HTR-8/SVneo (cell line): ENCODE results near the gene FLYWCH2.
"Not testable (repeated sequence)": the region's sequence is repeated elsewhere in the genome, so short reads cannot be mapped to it uniquely, and the experiment has no call there.

Source experiments
- DNase-seq: peaks from one replicate; pipeline ENCODE4 v3.0.0; 2011; ENCODE audit warnings: low spot score, mixed read lengths; ENCODE audit not compliant: insufficient read length
- FAIRE-seq: peaks from 2 replicates; lab custom pipeline; 2011; peaks lifted over from hg19 to GRCh38; lab: Jason Lieb, UNC

The FLYWCH2 gene

DNA sequence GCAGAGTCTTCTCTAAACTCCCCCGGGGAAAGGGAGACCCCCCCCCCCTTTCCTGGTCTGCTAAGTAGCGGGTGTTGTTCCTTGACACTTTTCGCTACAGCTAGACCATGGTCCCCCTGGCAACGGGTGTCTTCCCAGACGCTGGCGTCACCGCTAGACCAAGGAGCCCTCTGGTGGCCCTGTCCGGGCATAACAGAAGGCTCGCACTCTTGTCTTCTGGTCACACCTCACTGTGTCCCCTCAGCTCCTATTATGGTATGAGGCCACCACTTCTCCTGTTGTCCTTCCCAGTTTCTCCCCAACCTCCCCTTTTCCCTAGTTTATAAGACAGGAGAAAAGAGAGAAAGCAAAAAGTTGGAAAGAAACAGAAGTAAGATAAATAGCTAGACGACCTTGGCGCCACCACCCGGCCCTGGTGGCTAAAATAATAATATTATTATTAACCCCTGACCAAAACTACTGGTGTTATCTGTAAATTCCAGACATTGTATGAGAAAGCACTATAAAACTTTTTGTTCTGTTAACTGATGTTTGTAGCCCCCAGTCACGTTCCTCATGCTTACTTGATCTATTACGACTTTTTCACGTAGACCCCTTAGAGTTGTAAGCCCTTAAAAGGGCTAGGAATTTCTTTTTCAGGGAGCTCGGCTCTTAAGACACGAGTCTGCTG is 24.2 kb downstream of the FLYWCH2 start:
- not testable (repeated sequence) for FAIRE-seq, DNase-seq

DNA sequence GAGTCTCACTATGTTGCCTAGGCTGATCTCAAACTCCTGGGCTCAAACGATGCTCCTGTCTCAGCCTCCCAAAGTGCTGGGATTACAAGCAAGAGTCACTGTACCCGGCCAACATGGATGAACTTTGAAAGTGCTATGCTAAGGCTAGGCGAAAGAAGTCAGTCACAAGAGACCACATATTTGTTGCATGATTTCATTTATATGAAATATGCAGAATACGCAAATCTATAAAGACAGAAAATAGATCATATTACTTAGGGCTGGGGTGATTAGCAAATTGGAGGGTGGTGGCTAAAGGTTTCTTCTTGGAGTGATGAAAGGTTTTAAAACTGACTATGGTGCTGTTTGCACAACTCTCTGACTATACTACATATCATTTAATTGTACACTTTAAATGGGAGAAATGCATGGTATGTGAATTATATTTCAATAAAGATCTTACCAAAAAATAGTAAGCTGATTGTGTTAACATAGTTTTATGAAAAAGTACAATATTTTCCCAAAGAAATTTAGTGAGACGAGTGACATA is 27.5 kb downstream of the FLYWCH2 start:
- DNase-seq (no peak), FAIRE-seq (no peak)

DNA sequence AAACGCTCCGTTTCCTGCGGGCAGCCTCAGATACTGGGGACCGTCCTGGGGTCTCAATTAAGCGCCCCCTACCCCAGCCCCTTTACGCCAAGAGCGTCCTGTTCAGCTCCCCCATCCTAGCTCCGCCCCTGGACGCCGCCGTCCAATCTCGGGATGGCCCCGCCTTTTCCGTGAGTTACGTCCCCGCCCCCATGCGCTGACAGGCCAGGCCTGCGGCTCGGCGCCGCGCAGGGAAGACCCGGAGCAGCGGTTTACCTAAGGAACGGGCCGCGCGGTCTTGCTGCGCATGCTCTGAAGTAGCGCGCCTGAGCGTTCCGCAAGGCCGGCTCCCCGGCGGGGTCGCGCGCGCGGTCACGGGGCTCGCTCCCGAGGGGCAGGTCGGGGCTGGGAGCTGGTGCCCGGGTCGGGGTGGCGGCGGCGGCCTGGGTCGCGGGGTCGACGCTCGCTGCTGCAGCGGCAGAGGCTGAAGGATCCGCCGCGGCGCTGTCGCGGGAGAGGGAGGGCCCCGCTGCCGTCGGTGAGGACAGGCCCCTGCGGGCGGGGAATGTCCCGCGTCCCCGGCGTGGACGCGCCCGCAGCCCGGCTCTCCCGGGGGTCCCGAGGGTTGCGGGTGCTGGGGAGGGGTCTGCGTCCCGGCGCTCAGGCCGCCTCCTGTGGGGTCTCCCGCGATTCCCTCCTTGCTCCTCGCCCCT is 28.8 kb downstream of the FLYWCH2 start, which contains the start of gene FLYWCH1:
TSS of gene FLYWCH1 (plus strand) at position 294 of the 692 bp plus-strand sequence. CDS start 17,755 bp downstream, outside the sequence.
- FAIRE-seq (peak; percentile 85), DNase-seq (peak; percentile 95)

DNA sequence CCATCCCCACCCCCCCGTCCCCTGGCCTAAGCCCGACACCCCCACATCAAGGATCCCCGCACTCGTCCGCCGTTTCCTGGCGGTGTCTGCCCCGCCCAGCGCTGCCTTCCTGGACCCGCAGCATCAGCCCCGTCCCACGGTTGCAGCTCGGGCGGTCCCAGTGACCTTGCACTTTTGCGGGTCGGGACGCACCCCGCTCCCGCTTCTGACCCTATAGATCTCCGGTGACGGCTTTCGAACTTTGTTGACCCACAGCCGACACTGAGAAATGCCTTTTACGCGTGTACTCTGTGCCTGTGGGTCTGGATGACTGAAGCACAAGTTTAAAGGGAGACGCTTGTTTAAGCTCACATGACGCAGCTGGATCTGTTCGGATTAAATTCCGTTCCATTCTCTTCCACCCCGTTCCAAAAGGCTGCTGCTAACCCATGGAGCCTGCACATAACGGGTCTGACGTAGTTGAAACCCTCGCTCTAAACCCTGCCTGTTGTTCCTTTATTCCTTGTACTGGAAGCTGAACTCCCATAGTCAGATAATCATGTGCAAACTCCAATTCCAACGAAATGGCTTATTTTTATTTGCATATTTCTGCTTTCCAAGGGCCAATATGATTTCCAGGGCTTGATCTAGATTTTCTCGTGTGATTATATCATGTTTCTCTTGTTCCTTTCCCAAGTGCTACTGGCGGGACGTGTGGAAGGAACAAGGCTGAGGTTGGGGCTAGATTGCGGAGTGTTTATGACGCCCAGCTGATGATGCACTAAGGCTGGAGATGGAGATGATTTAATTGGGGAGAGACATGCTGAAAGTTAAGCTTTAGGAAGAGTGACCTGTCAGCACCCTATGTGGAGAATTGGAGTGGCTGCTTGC is 29.6 kb downstream of the FLYWCH2 start:
- DNase-seq (peak; percentile 12), FAIRE-seq (no peak)

DNA sequence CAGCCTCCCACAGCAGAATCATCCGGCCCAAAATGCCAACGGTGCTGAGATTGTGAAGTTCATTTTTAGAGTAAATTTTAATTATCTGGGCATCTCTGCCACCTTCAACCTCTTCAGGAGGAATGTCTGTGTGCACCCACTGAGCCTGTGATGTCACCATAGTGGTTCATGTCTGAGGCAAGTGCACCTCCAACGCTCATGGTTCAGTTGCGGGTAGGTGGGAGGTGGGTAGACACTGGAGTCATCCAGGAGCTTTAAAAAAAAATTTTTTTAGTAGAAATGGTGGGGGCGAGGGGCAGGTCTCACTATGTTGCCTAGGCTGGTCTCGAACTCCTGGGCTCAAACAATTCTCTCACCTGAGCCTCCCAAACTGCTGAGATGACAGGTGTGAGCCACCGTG is 30.6 kb downstream of the FLYWCH2 start:
- no peak for FAIRE-seq
- DNase-seq: no peak

DNA sequence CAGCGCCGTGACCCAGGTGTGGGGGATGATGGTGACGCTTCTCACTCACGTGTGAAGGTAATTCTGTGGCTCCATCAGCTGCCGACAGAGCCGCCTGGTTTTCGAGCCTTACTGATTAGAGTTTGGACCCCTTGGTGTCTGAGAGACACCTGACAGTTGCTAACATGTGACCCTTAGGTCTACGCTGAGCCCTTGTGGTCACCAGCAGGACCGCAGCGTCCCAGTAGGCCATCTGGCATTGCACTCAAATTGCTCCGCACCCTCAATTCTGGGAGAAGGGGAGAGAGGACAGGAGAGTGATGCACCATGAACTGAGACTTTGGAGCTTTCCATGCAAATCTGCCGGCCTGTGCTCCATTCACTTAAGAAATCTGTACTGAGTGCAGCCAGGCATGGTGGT is 31.2 kb downstream of the FLYWCH2 start:
- DNase-seq: no peak
- no peak for FAIRE-seq

DNA sequence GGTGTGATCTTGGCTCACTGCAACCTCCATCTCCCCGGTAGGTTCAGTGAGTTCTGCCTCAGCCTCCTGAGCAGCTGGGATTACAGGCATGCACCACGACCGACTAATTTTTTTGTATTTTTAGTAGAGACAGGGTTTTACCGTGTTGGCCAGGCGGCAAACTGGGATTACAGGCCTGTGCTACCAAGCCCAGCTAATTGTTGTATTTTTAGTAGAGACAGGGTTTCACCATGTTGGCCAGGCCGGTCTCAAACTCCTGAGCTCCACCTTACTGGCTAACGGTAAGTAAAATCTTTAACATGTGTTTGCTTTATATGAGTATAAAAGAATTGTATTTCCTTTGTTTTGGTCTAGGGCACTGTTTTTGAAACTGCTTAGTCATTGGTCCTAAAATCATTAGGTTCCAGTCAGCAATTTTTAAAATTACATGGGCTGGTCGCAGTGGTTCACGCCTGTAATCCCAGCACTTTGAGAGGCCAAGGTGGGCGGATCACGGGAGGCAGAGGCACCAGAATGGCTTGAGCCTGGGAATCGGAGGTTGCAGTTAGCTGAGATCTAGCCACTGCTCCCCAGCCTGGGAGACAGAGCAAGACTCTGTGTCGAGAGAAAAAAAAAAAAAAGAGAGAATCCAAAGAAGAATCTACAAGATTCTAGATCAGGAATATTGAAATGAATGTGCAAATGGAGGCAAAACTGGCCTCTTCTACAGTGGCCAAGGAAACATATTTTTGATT is 32.3 kb downstream of the FLYWCH2 start:
- no peak for DNase-seq
- no peak for FAIRE-seq

DNA sequence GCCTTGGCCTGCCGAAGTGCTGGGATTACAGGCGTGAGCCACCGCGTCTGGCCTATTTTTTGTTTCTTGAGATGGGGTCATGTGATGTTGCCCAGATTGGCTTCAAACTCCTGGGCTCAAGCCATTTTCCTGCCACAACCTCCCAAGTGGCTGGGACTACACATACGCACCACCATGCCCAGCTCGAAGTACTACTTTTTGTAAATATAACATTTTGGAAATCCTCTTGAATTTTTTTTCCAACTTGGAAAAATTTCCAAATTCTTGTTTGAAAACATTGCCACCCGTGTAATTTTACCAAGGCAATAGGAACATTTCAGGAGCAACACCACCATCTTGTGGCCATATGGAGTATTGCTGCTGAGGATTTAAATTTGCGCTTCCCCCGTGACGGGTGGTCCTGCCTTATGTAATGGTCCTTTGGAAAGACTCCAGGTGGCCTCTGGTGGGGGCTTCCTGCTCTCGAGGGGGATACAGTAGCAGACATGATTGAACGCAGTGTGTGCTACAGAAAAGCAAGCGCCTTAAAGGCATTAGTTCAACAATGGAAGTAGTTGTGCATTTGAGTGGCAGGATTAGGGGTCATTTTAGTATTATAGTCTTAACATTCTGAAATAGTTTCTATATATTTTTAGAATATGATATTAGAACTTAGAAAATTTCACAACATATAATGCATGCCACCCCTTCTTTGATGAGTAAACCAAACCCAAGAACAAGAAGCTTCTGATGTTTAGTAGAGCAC is 36.7 kb downstream of the FLYWCH2 start:
- no peak for FAIRE-seq
- peak; percentile 64 for DNase-seq

DNA sequence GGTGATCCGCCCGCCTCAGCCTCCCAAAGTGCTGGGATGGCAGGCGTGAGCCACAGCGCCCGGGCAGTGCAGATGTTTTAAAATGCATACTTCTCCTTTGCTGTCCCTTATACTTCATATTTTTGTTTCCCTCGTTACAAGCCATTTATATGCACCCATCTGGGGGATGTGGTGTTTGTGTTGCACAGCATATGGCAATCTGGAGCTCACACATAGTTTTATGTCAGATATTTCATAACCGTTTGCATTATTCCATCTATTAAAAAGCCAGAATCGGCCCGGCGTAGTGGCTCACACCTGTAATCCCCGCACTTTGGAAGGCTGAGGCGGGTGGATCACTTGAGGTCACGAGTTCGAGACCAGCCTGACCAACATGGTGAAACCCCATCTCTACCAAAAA is 40.5 kb downstream of the FLYWCH2 start:
- FAIRE-seq: no peak

DNA sequence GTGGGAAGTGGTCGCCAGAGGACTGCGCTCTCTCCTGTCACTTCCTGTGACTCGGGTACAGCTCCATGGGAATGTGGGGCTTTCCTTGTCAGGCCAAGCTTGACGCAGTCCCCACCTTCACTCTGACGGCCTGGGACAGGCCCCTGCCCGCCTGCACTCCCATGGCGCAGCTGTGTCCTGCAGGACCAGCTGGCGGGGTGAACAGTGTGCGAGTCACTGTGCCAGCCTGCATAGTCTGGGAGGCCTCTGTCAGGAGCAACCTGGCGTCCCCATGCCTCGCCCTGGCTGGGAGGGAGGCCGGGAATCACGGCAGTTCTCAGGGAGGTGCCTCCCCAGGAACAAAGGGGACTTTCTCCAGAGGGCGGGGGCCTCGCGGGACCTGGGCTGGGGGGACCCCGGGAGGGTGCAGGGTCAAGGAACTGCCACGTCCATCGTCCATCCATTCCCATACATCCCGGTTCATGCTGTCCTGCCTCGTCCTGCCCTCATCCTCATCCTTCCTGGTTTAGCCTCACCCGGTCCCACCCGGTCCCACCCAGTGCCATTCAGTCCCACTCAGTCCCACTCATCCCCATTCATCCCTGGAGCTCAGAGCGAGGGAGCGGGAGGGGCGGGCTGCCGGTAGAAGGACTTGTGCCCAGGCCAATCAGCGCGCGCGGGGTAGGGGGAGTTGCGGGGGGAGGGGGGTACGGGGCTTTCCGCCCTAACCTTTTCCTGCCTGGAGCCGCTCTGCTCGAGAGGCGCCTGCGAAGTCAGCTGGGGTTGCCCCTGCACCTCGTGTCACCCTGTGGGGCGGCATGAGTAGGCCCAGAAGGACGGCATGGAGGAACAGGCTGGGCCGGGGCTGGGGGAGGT is 42.1 kb downstream of the FLYWCH2 start:
- no peak for FAIRE-seq
- DNase-seq: no peak

More for the DNA sequence above, 40.5 kb downstream of the FLYWCH2 start:
- DNase-seq: no peak

DNA sequence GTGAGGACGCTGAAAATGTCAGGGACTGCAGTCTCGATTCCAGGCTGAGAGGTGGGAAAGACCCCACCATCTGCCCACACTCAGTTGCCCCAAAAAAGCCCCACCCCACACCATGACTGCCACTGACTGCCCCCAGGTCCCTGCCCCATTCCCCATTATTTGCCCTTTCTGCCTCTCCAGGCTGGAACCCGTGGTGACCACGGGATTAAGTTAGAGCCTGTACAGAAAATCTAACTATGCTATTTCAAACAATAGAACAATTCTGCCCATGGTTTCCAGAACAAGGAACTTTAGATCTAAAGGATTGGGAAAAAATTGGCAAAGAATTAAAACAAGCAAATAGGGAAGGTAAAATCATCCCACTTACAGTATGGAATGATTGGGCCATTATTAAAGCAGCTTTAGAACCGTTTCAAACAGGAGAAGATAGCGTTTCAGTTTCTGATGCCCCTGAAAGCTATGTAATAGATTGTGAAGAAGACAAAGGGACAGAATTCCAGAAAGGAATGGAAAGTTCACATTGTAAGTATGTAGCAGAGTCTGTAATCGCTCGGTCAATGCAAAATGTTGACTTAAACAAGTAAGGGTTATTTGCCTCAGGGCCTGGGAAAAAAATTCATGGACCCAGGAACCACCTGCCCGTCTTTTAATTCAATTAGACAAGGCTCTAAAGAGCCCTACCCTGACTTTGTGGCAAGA is 43.1 kb downstream of the FLYWCH2 start:
- DNase-seq (no peak), FAIRE-seq (no peak)

DNA sequence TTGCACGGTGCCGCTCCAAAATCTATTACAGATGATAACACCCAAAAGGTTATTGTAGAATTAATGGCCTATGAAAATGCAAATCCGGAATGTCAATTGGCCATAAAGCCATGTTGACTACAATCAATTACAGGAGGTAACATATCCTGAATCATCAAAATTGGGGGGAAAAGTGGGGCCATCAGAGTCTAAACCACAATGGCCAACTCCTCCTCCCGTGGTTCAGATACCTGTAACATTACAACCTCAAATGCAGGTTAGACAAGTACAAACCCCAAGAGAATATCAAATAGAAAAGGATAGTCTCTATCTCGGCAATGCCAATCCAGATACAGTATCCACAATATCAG is 43.6 kb downstream of the FLYWCH2 start:
- FAIRE-seq: no peak
- DNase-seq: no peak

DNA sequence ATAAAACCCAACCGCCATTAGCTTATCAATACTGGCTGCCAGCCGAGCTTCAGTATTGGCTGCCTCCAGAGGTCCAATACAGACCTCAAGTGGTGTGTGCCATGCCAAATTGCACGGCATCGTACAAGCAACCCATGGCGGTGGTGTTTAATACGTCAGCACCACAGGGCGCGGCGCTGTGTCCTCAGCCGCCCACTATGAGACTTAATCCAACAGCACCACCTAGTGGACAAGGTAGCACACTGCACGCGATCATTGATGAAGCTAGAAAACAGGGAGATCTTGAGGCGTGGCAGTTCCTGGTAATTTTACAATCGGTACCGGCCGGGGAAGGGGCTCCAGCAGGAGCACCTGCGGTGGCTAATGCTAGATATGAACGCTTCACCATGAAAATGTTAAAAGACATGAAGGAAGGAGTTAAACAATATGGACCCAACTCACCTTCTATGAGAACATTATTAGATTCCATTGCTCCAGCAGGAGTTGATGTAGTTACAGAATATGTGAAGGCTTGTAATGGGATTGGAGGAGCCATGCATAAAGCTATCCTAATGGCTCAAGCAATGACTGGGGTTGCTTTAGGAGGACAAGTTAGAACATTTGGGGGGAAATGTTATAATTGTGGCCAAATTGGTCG is 44.1 kb downstream of the FLYWCH2 start:
- DNase-seq (peak; percentile 75), FAIRE-seq (peak; percentile 96)

DNA sequence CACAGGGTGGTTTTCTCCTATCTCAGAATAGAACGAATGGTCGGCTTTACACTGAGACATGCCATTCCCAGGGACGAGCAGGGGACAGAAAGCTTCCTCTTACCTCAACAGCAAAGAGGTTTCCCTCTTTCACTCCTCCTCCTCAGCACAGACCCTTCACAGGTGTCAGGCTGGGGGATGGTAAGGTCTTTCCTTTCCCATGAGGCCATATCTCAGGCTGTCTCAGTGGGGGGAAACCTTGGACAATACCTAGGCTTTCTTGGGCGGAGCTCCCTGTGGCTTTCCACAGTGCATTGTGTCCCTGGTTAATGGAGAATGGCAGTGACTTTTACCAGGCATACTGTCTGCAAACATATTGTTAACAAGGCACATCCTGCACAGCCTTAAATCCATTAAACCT is 45.1 kb downstream of the FLYWCH2 start:
- not testable (repeated sequence) for FAIRE-seq, DNase-seq

DNA sequence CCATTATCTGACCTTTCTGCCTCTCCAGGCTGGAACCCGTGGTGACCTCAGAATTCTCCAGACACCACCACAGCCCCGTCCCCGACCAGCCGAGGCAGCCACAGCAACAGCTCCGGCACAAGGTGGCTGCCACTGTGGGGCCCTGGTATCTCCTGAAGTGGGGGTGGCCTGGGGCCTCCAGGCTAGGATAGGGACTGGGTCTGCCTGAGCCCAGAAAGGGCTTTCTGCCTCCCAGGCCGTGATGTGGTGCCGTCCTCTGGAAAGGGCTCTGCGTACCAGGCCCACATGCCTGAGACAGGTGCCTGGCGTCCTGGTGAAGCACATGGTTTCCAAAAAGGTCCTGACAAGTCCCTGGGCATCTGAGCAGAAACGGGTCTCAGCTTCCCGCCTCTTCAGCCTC is 45.8 kb downstream of the FLYWCH2 start:
- DNase-seq: no peak
- FAIRE-seq: no peak

DNA sequence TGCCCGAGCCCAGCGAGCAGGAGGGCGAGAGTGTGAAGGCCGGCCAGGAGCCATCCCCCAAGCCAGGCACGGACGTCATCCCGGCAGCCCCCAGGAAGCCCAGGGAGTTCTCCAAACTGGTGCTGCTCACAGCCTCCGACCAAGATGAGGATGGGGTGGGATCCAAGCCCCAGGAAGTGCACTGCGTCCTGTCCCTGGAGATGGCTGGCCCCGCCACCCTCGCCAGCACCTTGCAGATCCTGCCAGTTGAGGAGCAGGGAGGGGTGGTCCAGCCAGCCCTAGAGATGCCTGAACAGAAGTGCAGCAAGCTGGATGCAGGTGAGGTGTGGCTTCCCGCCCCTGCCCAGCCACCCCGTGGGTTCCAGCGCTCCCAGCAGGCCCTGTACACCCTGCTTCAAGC is 46.7 kb downstream of the FLYWCH2 start:
- DNase-seq (no peak), FAIRE-seq (no peak)

DNA sequence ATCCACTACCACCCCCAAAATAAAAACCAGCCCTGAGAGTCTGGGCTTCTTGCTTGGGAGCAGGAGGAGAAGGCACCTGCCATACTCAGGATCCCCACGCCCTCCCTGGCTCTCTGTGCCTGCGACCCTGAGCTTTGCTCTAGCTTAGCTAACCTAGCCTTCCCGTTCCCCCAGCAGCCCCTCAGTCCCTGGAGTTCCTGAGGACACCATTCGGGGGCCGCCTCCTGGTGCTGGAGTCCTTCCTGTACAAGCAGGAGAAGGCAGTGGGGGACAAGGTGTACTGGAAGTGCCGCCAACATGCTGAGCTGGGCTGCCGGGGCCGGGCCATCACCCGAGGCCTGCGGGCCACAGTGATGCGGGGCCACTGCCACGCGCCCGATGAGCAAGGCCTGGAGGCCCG is 47.2 kb downstream of the FLYWCH2 start:
- FAIRE-seq (no peak), DNase-seq (no peak)
